Memory B cell (primary cell): Measurements from ENCODE around the gene SLC27A2.
"Not testable (repeated sequence)": the region's sequence is repeated elsewhere in the genome, so short reads cannot be mapped to it uniquely, and the experiment has no call there.

Experiments
- ATAC-seq: fragments of 150-1000 bp; cut with Tn5 transposase; 2 replicates; pipeline ENCODE4 v1.10.0; 2021; ENCODE audit warnings: low read depth, mild to moderate bottlenecking, moderate library complexity
- DNase-seq, 2 donors: peaks; one replicate each; pipeline ENCODE4 v3.0.0; 2022; ENCODE audit warnings: low spot score in 2 of 2
- H3K27ac Mint-ChIP-seq: one replicate; pipeline ENCODE4 v1.8.0; 2022; ENCODE audit warnings: mild to moderate bottlenecking, moderate library complexity, mixed read lengths
- H3K27me3 Mint-ChIP-seq: one replicate; pipeline ENCODE4 v1.8.0; 2022; ENCODE audit warnings: mixed read lengths
- H3K36me3 Mint-ChIP-seq: one replicate; pipeline ENCODE4 v1.8.0; 2022; ENCODE audit warnings: mild to moderate bottlenecking, mixed read lengths
- H3K4me1 Mint-ChIP-seq: one replicate; pipeline ENCODE4 v1.8.0; 2022; ENCODE audit warnings: mixed read lengths
- H3K4me3 Mint-ChIP-seq: one replicate; pipeline ENCODE4 v1.8.0; 2022; ENCODE audit warnings: mild to moderate bottlenecking, moderate library complexity, mixed read lengths
- H3K9me3 Mint-ChIP-seq: one replicate; pipeline ENCODE4 v1.8.0; 2022; ENCODE audit warnings: mixed read lengths

SLC27A2 gene

GRCh38 chr15:50181969-50182218 is at the start of gene SLC27A2:
SLC27A2 (plus strand) TSS chr15:50182196; CDS start chr15:50182428, 232 bp downstream.
- peaks cover 12% of the 10 kb centered on the region for H3K27me3 Mint-ChIP-seq
- DNase-seq (no peak), ATAC-seq (no peak)
- peak within 1 kb of the TSS; percentile 94 for H3K4me3 Mint-ChIP-seq
- no peak within 1 kb of the TSS for H3K27ac Mint-ChIP-seq
- peaks cover 10% of the 10 kb centered on the region for H3K4me1 Mint-ChIP-seq
- no peaks in the 10 kb centered on the region for H3K9me3 Mint-ChIP-seq
- no peaks in the 10 kb centered on the region for H3K36me3 Mint-ChIP-seq

GRCh38 chr15:50132251-50132984 is 49.6 kb upstream of the SLC27A2 start:
- not testable (repeated sequence) for H3K9me3 Mint-ChIP-seq, DNase-seq, ATAC-seq, H3K27me3 Mint-ChIP-seq, H3K4me3 Mint-ChIP-seq, H3K27ac Mint-ChIP-seq, H3K36me3 Mint-ChIP-seq
- H3K4me1 Mint-ChIP-seq: peaks cover 13% of the 10 kb centered on the region

GRCh38 chr15:50134524-50135024 is 47.4 kb upstream of the SLC27A2 start:
- no peaks in the 10 kb centered on the region for H3K36me3 Mint-ChIP-seq
- peak overlapping the region; percentile 5 for H3K27ac Mint-ChIP-seq
- peaks cover 13% of the 10 kb centered on the region for H3K4me1 Mint-ChIP-seq
- peaks cover 1% of the 10 kb centered on the region for H3K27me3 Mint-ChIP-seq
- ATAC-seq (peak; percentile 53), DNase-seq (no peak)
- H3K4me3 Mint-ChIP-seq: no peak overlapping the region
- no peaks in the 10 kb centered on the region for H3K9me3 Mint-ChIP-seq

- peaks cover 13% of the 10 kb centered on the region for H3K4me1 Mint-ChIP-seq
- no peak for DNase-seq
- no peak overlapping the region for H3K4me3 Mint-ChIP-seq
- peaks cover 1% of the 10 kb centered on the region for H3K27me3 Mint-ChIP-seq
- no peaks in the 10 kb centered on the region for H3K9me3 Mint-ChIP-seq
- ATAC-seq: no peak
- H3K36me3 Mint-ChIP-seq: no peaks in the 10 kb centered on the region
- H3K27ac Mint-ChIP-seq: no peak overlapping the region
Measured at GRCh38 chr15:50135031-50135551, 46.9 kb upstream of the SLC27A2 start.

GRCh38 chr15:50137330-50137761 is 44.6 kb upstream of the SLC27A2 start:
- Mint-ChIP-seq H3K27ac (no peak overlapping the region), H3K4me3 (no peak overlapping the region), H3K4me1 (peaks cover 13% of the 10 kb centered on the region)

GRCh38 chr15:50137893-50138292 is 44.1 kb upstream of the SLC27A2 start:
- Mint-ChIP-seq H3K36me3 (no peaks in the 10 kb centered on the region), H3K27ac (no peak overlapping the region), H3K27me3 (peaks cover 1% of the 10 kb centered on the region), H3K4me3 (no peak overlapping the region), H3K4me1 (peaks cover 13% of the 10 kb centered on the region), H3K9me3 (no peaks in the 10 kb centered on the region)
- DNase-seq (no peak), ATAC-seq (no peak)

More at GRCh38 chr15:50137330-50137761, 44.6 kb upstream of the SLC27A2 start:
- ATAC-seq (no peak), DNase-seq (no peak)
- no peaks in the 10 kb centered on the region for H3K9me3 Mint-ChIP-seq
- H3K36me3 Mint-ChIP-seq: no peaks in the 10 kb centered on the region
- H3K27me3 Mint-ChIP-seq: peaks cover 1% of the 10 kb centered on the region

GRCh38 chr15:50138391-50138790 is 43.6 kb upstream of the SLC27A2 start:
- DNase-seq (no peak), ATAC-seq (no peak)
- no peak overlapping the region for H3K4me3 Mint-ChIP-seq
- H3K9me3 Mint-ChIP-seq: no peaks in the 10 kb centered on the region
- H3K36me3 Mint-ChIP-seq: no peaks in the 10 kb centered on the region
- no peak overlapping the region for H3K27ac Mint-ChIP-seq
- H3K27me3 Mint-ChIP-seq: peaks cover 1% of the 10 kb centered on the region
- peaks cover 13% of the 10 kb centered on the region for H3K4me1 Mint-ChIP-seq

- Mint-ChIP-seq H3K9me3 (no peaks in the 10 kb centered on the region), H3K27me3 (peaks cover 1% of the 10 kb centered on the region), H3K27ac (no peak overlapping the region), H3K36me3 (no peaks in the 10 kb centered on the region), H3K4me3 (no peak overlapping the region), H3K4me1 (peaks cover 6% of the 10 kb centered on the region)
- ATAC-seq (no peak), DNase-seq (no peak)
Measured at GRCh38 chr15:50140098-50140497, 41.9 kb upstream of the SLC27A2 start.

- ATAC-seq (no peak), DNase-seq (no peak)
- H3K4me3 Mint-ChIP-seq: no peak overlapping the region
- H3K27me3 Mint-ChIP-seq: peaks cover 1% of the 10 kb centered on the region
- no peaks in the 10 kb centered on the region for H3K36me3 Mint-ChIP-seq
- no peaks in the 10 kb centered on the region for H3K9me3 Mint-ChIP-seq
- H3K27ac Mint-ChIP-seq: no peak overlapping the region
- peaks cover 4% of the 10 kb centered on the region for H3K4me1 Mint-ChIP-seq
Measured at GRCh38 chr15:50140983-50141382, 41.0 kb upstream of the SLC27A2 start.

GRCh38 chr15:50141856-50142255 is 40.1 kb upstream of the SLC27A2 start:
- ATAC-seq (no peak), DNase-seq (no peak)
- H3K27ac Mint-ChIP-seq: no peak overlapping the region
- no peaks in the 10 kb centered on the region for H3K9me3 Mint-ChIP-seq
- no peak overlapping the region for H3K4me3 Mint-ChIP-seq
- peaks cover 1% of the 10 kb centered on the region for H3K27me3 Mint-ChIP-seq
- H3K4me1 Mint-ChIP-seq: peaks cover 3% of the 10 kb centered on the region
- no peaks in the 10 kb centered on the region for H3K36me3 Mint-ChIP-seq

GRCh38 chr15:50143255-50143860 is 38.6 kb upstream of the SLC27A2 start:
- no peaks in the 10 kb centered on the region for H3K36me3 Mint-ChIP-seq
- no peak for ATAC-seq
- peaks cover 3% of the 10 kb centered on the region for H3K4me1 Mint-ChIP-seq
- no peak overlapping the region for H3K27ac Mint-ChIP-seq
- peaks cover 1% of the 10 kb centered on the region for H3K27me3 Mint-ChIP-seq
- no peak overlapping the region for H3K4me3 Mint-ChIP-seq
- DNase-seq: no peak
- H3K9me3 Mint-ChIP-seq: no peaks in the 10 kb centered on the region

GRCh38 chr15:50144341-50145120 is 37.5 kb upstream of the SLC27A2 start:
- Mint-ChIP-seq H3K4me3 (no peak overlapping the region), H3K27me3 (no peaks in the 10 kb centered on the region), H3K27ac (peak overlapping the region; percentile 19), H3K9me3 (no peaks in the 10 kb centered on the region), H3K4me1 (peaks cover 3% of the 10 kb centered on the region), H3K36me3 (no peaks in the 10 kb centered on the region)
- no peak for DNase-seq
- no peak for ATAC-seq

GRCh38 chr15:50145451-50145872 is 36.5 kb upstream of the SLC27A2 start:
- Mint-ChIP-seq H3K9me3 (no peaks in the 10 kb centered on the region), H3K4me3 (no peak overlapping the region), H3K27me3 (no peaks in the 10 kb centered on the region), H3K4me1 (peaks cover 3% of the 10 kb centered on the region), H3K27ac (no peak overlapping the region), H3K36me3 (no peaks in the 10 kb centered on the region)
- DNase-seq (peak in 1 of 2 donors; percentile 31), ATAC-seq (peak; percentile 53)

- Mint-ChIP-seq H3K4me1 (peaks cover 3% of the 10 kb centered on the region), H3K27ac (no peak overlapping the region)
Measured at GRCh38 chr15:50146632-50147031, 35.4 kb upstream of the SLC27A2 start.

More at GRCh38 chr15:50146632-50147031, 35.4 kb upstream of the SLC27A2 start:
- H3K9me3 Mint-ChIP-seq: no peaks in the 10 kb centered on the region
- no peaks in the 10 kb centered on the region for H3K36me3 Mint-ChIP-seq
- H3K4me3 Mint-ChIP-seq: no peak overlapping the region
- no peak for ATAC-seq
- no peak for DNase-seq
- no peaks in the 10 kb centered on the region for H3K27me3 Mint-ChIP-seq
